ENCODE results near the gene HMCN2.

DNA sequence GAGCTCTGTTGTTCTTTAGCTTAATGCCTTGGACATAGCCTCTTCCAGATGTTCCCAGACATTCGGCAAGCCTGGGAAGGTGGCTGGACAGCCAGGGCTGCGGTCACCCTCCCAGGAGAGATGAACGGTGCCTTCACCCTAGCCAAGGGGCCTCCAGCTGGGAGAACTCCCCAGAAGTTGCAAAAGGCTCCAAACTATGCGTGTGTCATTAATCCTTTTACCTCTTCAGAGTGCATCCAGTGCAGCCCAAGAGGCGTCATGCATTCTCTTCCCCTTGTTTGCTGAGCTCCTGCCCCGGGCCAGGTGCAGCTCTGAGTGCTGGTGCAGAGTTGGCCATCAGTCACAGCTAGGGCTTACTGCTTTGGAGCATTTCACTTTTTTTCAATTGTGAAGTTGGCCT is 22.8 kb downstream of the HMCN2 start:
- TF ChIP-seq CEBPB (IDR thresholded peaks at IDR 0.05): no peak
- no peak for TF ChIP-seq ZBTB7A (IDR thresholded peaks at IDR 0.05; ENCODE audit: low read depth)
